Panc1 (cell line): ENCODE results near the gene UGT1A1. TPM values are rescaled to one million over a fixed set of nuclear protein-coding genes. Genes with fewer than 3 reads are reported as not detected.

Experiments
- ATAC-seq: fragments of 200-7000 bp; cut with Tn5 transposase; 2 replicates; pipeline ENCODE4 v1.9.1; 2020; ENCODE audit warnings: mild to moderate bottlenecking, moderate library complexity
- BruUV-seq: library from RNA; stranded (reverse); fragments of 400-500 nt; replicated peaks from 2 replicates; lab custom pipeline; 2021; lab: Mats Ljungman, UMichigan
- CTCF ChIA-PET: fragments of 300-600 bp; sonication (Branson Sonifier 250); formaldehyde crosslinking; loops from one replicate; lab custom pipeline; 2022; ENCODE audit warnings: antibody characterized with exemption; lab: Charles Lee
- POLR2A ChIA-PET: fragments of 300-600 bp; sonication (Branson Sonifier 250); formaldehyde crosslinking; loops from one replicate; lab custom pipeline; 2022; ENCODE audit warnings: antibody characterized with exemption; lab: Charles Lee
- DNase-seq: peaks from one replicate; pipeline ENCODE4 v3.0.0-alpha.2; 2010; ENCODE audit warnings: low read depth, low spot score
- H3K27ac ChIP-seq: 2 replicates; pipeline ENCODE4 v1.5.1; 2011; ENCODE audit warnings: mild to moderate bottlenecking, low read length, inconsistent platforms
- H3K27me3 ChIP-seq: fragments of 200-500 bp; sonication (Bioruptor generic); 2 replicates; pipeline ENCODE4 v1.6.0; 2014; ENCODE audit warnings: low read length, inconsistent platforms; ENCODE audit not compliant: control insufficient read depth, insufficient read depth
- H3K36me3 ChIP-seq: fragments of 200-500 bp; sonication (Bioruptor generic); 2 replicates; pipeline ENCODE4 v1.5.1; 2014; ENCODE audit warnings: inconsistent platforms, mild to moderate bottlenecking, low read length, moderate library complexity; ENCODE audit not compliant: control insufficient read depth, insufficient read depth
- H3K4me1 ChIP-seq: 2 replicates; pipeline ENCODE4 v1.5.1; 2011; ENCODE audit warnings: inconsistent platforms, mild to moderate bottlenecking, low read length, moderate library complexity; ENCODE audit not compliant: control insufficient read depth, insufficient read depth
- H3K4me3 ChIP-seq, 2 experiments: 2 replicates each; pipeline ENCODE4 v1.5.1; 2011 to 2012; ENCODE audit warnings: low read depth in 2 of 2, low read length in 2 of 2, mild to moderate bottlenecking in 2 of 2, inconsistent platforms in 1 of 2, moderate library complexity in 1 of 2
- H3K9me3 ChIP-seq: fragments of 200-500 bp; sonication (Bioruptor generic); 2 replicates; pipeline ENCODE4 v1.5.1; 2014; ENCODE audit warnings: low read depth, mild to moderate bottlenecking, inconsistent platforms, low read length, moderate library complexity; ENCODE audit not compliant: control insufficient read depth, insufficient read depth
- POLR2AphosphoS5 ChIP-seq: IDR thresholded peaks from 2 replicates; pipeline ENCODE4 v1.6.1; 2012; ENCODE audit warnings: mild to moderate bottlenecking, low read depth, low read length, moderate library complexity
- SIN3A ChIP-seq: IDR thresholded peaks from 2 replicates; pipeline ENCODE4 v1.6.1; 2012; ENCODE audit warnings: low read depth, mild to moderate bottlenecking, low read length, moderate library complexity, borderline replicate concordance; ENCODE audit not compliant: insufficient read depth
- TCF7L2 ChIP-seq: IDR thresholded peaks from 2 replicates; pipeline ENCODE4 v1.6.1; 2011; ENCODE audit warnings: mild to moderate bottlenecking, low read depth, low read length, inconsistent platforms
- in situ Hi-C: cut with HindIII; loops from 2 replicates; pipeline ENCODE4 v1.10.0; 2016; ENCODE audit warnings: low sequenced_read_pairs, low pct_unique_long_range_greater_than_20kb
- intact Hi-C: fragments of 100-400 bp; cut with micrococcal nuclease; formaldehyde crosslinking; loops from one replicate; pipeline ENCODE4 v1.10.0; 2022; ENCODE audit not compliant: unreplicated experiment
- total RNA-seq: library from RNA; stranded (reverse); gene quantifications from one replicate; pipeline ENCODE4 v1.2.1, GENCODE V29; 2021; ENCODE audit not compliant: unreplicated experiment
- TF ChIP-seq, protein P1 (sequence below): fragments of 450-650 bp; IDR thresholded peaks from 2 replicates; pipeline ENCODE4 v1.5.1; 2017; ENCODE audit warnings: mild to moderate bottlenecking
- TF ChIP-seq, protein P2 (sequence below), 2 experiments: IDR thresholded peaks; 2 replicates each; pipeline ENCODE4 v1.6.1; 2011 to 2012; ENCODE audit warnings: low read depth in 2 of 2, control low read depth in 1 of 2, low read length in 1 of 2, mild to moderate bottlenecking in 1 of 2, moderate library complexity in 1 of 2; ENCODE audit not compliant: insufficient read depth in 1 of 2

Gene UGT1A1
- total RNA-seq, 1 experiment from 2014 or later, result not detected

DNA sequence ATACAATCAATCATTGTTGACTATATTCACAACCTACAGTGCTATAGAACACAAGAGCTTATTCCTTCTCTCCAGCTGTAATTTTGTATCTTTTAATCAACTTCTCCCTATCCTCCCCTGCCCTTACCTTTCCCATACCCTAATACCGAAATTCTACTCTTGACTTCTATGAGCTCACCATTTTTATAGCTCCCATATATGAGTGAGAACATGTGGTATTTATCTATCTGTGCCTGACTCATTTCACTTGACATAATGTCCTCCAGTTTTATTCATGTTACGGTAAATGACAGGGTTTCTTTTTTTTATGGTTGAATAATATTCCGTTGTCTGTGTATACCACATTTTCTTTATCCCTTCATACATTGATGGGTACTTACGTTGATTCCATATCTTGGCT, 20.7 kb downstream of the UGT1A1 start:
- DNase-seq (no peak), ATAC-seq (no peak)
- H3K27me3 ChIP-seq, result no peaks in the 10 kb centered on the region
- CTCF ChIA-PET, result no interaction called here
- H3K4me1 ChIP-seq, result no peaks in the 10 kb centered on the region
- no peak overlapping the region for H3K27ac ChIP-seq
- no peaks in the 10 kb centered on the region for H3K36me3 ChIP-seq
- POLR2A ChIA-PET, result no interaction called here
- intact Hi-C loops (no loop called here), in situ Hi-C loops (no loop called here)
- no peaks in the 10 kb centered on the region for H3K9me3 ChIP-seq
- TF ChIP-seq, protein P1, sequence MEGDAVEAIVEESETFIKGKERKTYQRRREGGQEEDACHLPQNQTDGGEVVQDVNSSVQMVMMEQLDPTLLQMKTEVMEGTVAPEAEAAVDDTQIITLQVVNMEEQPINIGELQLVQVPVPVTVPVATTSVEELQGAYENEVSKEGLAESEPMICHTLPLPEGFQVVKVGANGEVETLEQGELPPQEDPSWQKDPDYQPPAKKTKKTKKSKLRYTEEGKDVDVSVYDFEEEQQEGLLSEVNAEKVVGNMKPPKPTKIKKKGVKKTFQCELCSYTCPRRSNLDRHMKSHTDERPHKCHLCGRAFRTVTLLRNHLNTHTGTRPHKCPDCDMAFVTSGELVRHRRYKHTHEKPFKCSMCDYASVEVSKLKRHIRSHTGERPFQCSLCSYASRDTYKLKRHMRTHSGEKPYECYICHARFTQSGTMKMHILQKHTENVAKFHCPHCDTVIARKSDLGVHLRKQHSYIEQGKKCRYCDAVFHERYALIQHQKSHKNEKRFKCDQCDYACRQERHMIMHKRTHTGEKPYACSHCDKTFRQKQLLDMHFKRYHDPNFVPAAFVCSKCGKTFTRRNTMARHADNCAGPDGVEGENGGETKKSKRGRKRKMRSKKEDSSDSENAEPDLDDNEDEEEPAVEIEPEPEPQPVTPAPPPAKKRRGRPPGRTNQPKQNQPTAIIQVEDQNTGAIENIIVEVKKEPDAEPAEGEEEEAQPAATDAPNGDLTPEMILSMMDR, result no peak
- no peak for TF ChIP-seq SIN3A
- no peak for TF ChIP-seq TCF7L2
- TF ChIP-seq, protein P2, sequence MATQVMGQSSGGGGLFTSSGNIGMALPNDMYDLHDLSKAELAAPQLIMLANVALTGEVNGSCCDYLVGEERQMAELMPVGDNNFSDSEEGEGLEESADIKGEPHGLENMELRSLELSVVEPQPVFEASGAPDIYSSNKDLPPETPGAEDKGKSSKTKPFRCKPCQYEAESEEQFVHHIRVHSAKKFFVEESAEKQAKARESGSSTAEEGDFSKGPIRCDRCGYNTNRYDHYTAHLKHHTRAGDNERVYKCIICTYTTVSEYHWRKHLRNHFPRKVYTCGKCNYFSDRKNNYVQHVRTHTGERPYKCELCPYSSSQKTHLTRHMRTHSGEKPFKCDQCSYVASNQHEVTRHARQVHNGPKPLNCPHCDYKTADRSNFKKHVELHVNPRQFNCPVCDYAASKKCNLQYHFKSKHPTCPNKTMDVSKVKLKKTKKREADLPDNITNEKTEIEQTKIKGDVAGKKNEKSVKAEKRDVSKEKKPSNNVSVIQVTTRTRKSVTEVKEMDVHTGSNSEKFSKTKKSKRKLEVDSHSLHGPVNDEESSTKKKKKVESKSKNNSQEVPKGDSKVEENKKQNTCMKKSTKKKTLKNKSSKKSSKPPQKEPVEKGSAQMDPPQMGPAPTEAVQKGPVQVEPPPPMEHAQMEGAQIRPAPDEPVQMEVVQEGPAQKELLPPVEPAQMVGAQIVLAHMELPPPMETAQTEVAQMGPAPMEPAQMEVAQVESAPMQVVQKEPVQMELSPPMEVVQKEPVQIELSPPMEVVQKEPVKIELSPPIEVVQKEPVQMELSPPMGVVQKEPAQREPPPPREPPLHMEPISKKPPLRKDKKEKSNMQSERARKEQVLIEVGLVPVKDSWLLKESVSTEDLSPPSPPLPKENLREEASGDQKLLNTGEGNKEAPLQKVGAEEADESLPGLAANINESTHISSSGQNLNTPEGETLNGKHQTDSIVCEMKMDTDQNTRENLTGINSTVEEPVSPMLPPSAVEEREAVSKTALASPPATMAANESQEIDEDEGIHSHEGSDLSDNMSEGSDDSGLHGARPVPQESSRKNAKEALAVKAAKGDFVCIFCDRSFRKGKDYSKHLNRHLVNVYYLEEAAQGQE (IDR thresholded peaks at IDR 0.05; ENCODE audit: insufficient read depth in 1 of 2, low read depth in 2 of 2, low read length in 1 of 2), result no peak
- no peak for TF ChIP-seq POLR2AphosphoS5
- no peak overlapping the region for H3K4me3 ChIP-seq
- BruUV-seq, result no TSS peak

GRCh38 chr2:233789554-233789953, 29.5 kb downstream of the UGT1A1 start:
- ChIA-PET POLR2A (no interaction called here), CTCF (no interaction called here)
- Histone ChIP-seq H3K36me3 (no peaks in the 10 kb centered on the region), H3K4me3 (no peak overlapping the region), H3K9me3 (no peaks in the 10 kb centered on the region), H3K27me3 (no peaks in the 10 kb centered on the region), H3K4me1 (no peaks in the 10 kb centered on the region), H3K27ac (no peak overlapping the region)
- TF ChIP-seq POLR2AphosphoS5 (no peak), SIN3A (no peak), TCF7L2 (no peak)
- TF ChIP-seq, protein P2 (IDR thresholded peaks at IDR 0.05; ENCODE audit: insufficient read depth in 1 of 2, low read depth in 2 of 2, low read length in 1 of 2), result no peak
- TF ChIP-seq, protein P1, result no peak
- intact Hi-C loops (no loop called here), in situ Hi-C loops (no loop called here)
- DNase-seq, result no peak
- BruUV-seq, result no TSS peak
- no peak for ATAC-seq
